GM19397 (cell line): ENCODE measurements around the gene CCT2.
"Not testable (repeated sequence)": the region's sequence is repeated elsewhere in the genome, so short reads cannot be mapped to it uniquely, and the experiment has no call there.

ENCODE experiments used
- ATAC-seq: cut with Tn5 transposase; IDR thresholded peaks from one replicate; pipeline ENCODE4 v1.9.1; 2021; ENCODE audit warnings: mild to moderate bottlenecking, moderate library complexity; ENCODE audit not compliant: unreplicated experiment

CCT2 gene

GRCh38 chr12:69583203-69583602 lies 2.1 kb upstream of the CCT2 start:
- ATAC-seq: no peak

GRCh38 chr12:69588527-69588926 lies 3.3 kb downstream of the CCT2 start:
- ATAC-seq: no peak

- no peak for ATAC-seq
Measured at GRCh38 chr12:69589082-69589481, 3.8 kb downstream of the CCT2 start.

- no peak for ATAC-seq
Measured at GRCh38 chr12:69595689-69596088, 10.4 kb downstream of the CCT2 start.

GRCh38 chr12:69598174-69598753 lies 13.0 kb downstream of the CCT2 start:
- no peak for ATAC-seq

GRCh38 chr12:69600804-69601203 lies 15.5 kb downstream of the CCT2 start:
- no peak for ATAC-seq

GRCh38 chr12:69601962-69602685 lies 16.9 kb downstream of the CCT2 start:
- ATAC-seq: no peak

GRCh38 chr12:69602954-69603353 lies 17.7 kb downstream of the CCT2 start:
- ATAC-seq: no peak

GRCh38 chr12:69603556-69603955 lies 18.3 kb downstream of the CCT2 start:
- ATAC-seq: not testable (repeated sequence)

GRCh38 chr12:69604275-69604674 lies 19.0 kb downstream of the CCT2 start:
- not testable (repeated sequence) for ATAC-seq

GRCh38 chr12:69608114-69608513 lies 22.9 kb downstream of the CCT2 start:
- ATAC-seq: no peak

- no peak for ATAC-seq
Measured at GRCh38 chr12:69610126-69610525, 24.9 kb downstream of the CCT2 start.

- ATAC-seq: no peak
Measured at GRCh38 chr12:69610729-69611128, 25.5 kb downstream of the CCT2 start, which contains the start of gene LRRC10. LRRC10 (minus strand) TSS chr12:69610907; CDS start chr12:69610838, 69 bp downstream.

GRCh38 chr12:69613351-69613750 lies 28.1 kb downstream of the CCT2 start:
- no peak for ATAC-seq

GRCh38 chr12:69616025-69616424 lies 30.8 kb downstream of the CCT2 start:
- ATAC-seq: no peak

GRCh38 chr12:69619050-69619449 lies 33.8 kb downstream of the CCT2 start:
- ATAC-seq: no peak

- no peak for ATAC-seq
Measured at GRCh38 chr12:69620077-69620476, 34.8 kb downstream of the CCT2 start.

- no peak for ATAC-seq
Measured at GRCh38 chr12:69620921-69621320, 35.7 kb downstream of the CCT2 start.

- no peak for ATAC-seq
Measured at GRCh38 chr12:69621551-69621950, 36.3 kb downstream of the CCT2 start.

- no peak for ATAC-seq
Measured at GRCh38 chr12:69623970-69624369, 38.7 kb downstream of the CCT2 start.

- no peak for ATAC-seq
Measured at GRCh38 chr12:69627501-69627900, 42.2 kb downstream of the CCT2 start.

- no peak for ATAC-seq
Measured at GRCh38 chr12:69630191-69630590, 44.9 kb downstream of the CCT2 start.

GRCh38 chr12:69633061-69633460 lies 47.8 kb downstream of the CCT2 start:
- no peak for ATAC-seq
